WTC11 (cell line): ENCODE results near the gene ANKRD29. TPM values are rescaled to one million over a fixed set of nuclear protein-coding genes. Genes with fewer than 3 reads are reported as not detected.

ENCODE experiments used
- ATAC-seq: fragments of 200-7000 bp; cut with Tn5 transposase; 2 replicates; pipeline ENCODE4 v1.10.0; 2021; ENCODE audit warnings: mild to moderate bottlenecking, moderate library complexity
- CTCF ChIA-PET: fragments of 300-600 bp; sonication (Branson Sonifier 250); formaldehyde crosslinking; loops from one replicate; lab custom pipeline; 2021; ENCODE audit warnings: antibody characterized with exemption; lab: Charles Lee
- POLR2A ChIA-PET: fragments of 350-600 bp; sonication (Branson Sonifier 250); formaldehyde crosslinking; loops from one replicate; lab custom pipeline; 2021; ENCODE audit warnings: antibody characterized with exemption; lab: Charles Lee
- DNase-seq: peaks from one replicate; pipeline ENCODE4 v3.0.0; 2021; ENCODE audit warnings: low spot score
- H3K27ac Mint-ChIP-seq: 2 replicates; pipeline ENCODE4 v1.8.0; 2021; ENCODE audit warnings: mixed read lengths
- H3K27me3 Mint-ChIP-seq: 2 replicates; pipeline ENCODE4 v1.8.0; 2021; ENCODE audit warnings: low read depth, mild to moderate bottlenecking, moderate library complexity, mixed read lengths
- H3K36me3 Mint-ChIP-seq: 2 replicates; pipeline ENCODE4 v1.8.0; 2021; ENCODE audit warnings: mixed read lengths
- H3K4me1 Mint-ChIP-seq: 2 replicates; pipeline ENCODE4 v1.8.0; 2022; ENCODE audit warnings: mixed read lengths
- H3K4me3 Mint-ChIP-seq: 2 replicates; pipeline ENCODE4 v1.8.0; 2021; ENCODE audit warnings: mild to moderate bottlenecking, moderate library complexity, mixed read lengths
- H3K9me3 Mint-ChIP-seq: 2 replicates; pipeline ENCODE4 v1.8.0; 2021; ENCODE audit warnings: mixed read lengths
- AR ChIP-seq: fragments of 250-450 bp; sonication (Bioruptor Pico); IDR thresholded peaks from 2 replicates; pipeline ENCODE4 v1.9.0; 2021; ENCODE audit warnings: mild to moderate bottlenecking
- ARID4B ChIP-seq: sonication (generic); formaldehyde crosslinking; IDR thresholded peaks from 2 replicates; pipeline ENCODE4 v1.8.0; 2023; ENCODE audit warnings: missing genetic modification reagents, mild to moderate bottlenecking, borderline replicate concordance
- CREB1 ChIP-seq: sonication (generic); formaldehyde crosslinking; IDR thresholded peaks from 2 replicates; pipeline ENCODE4 v1.8.0; 2023; ENCODE audit warnings: mild to moderate bottlenecking, missing genetic modification reagents
- JUN ChIP-seq: sonication (generic); formaldehyde crosslinking; IDR thresholded peaks from 2 replicates; pipeline ENCODE4 v1.8.0; 2023; ENCODE audit warnings: mild to moderate bottlenecking, missing genetic modification reagents
- NFATC4 ChIP-seq: fragments of 250-450 bp; sonication (Bioruptor Pico); IDR thresholded peaks from 2 replicates; pipeline ENCODE4 v1.9.0; 2021; ENCODE audit warnings: mild to moderate bottlenecking
- NR2C2 ChIP-seq: sonication (generic); formaldehyde crosslinking; IDR thresholded peaks from 2 replicates; pipeline ENCODE4 v1.8.0; 2022; ENCODE audit warnings: mild to moderate bottlenecking, missing genetic modification reagents
- PREB ChIP-seq: sonication (generic); formaldehyde crosslinking; IDR thresholded peaks from 2 replicates; pipeline ENCODE4 v1.8.1; 2022; ENCODE audit warnings: mild to moderate bottlenecking, missing genetic modification reagents, moderate library complexity, borderline replicate concordance
- USF1 ChIP-seq: sonication (generic); formaldehyde crosslinking; IDR thresholded peaks from 2 replicates; pipeline ENCODE4 v1.8.0; 2022; ENCODE audit warnings: mild to moderate bottlenecking, missing genetic modification reagents
- ZMAT4 ChIP-seq: fragments of 250-450 bp; sonication (Bioruptor Pico); IDR thresholded peaks from 2 replicates; pipeline ENCODE4 v1.9.0; 2021; ENCODE audit warnings: mild to moderate bottlenecking
- ZNF416 ChIP-seq: fragments of 250-450 bp; sonication (Bioruptor Pico); IDR thresholded peaks from 2 replicates; pipeline ENCODE4 v1.9.0; 2021; ENCODE audit warnings: mild to moderate bottlenecking, inconsistent platforms
- ZNF512 ChIP-seq: sonication (generic); formaldehyde crosslinking; IDR thresholded peaks from 2 replicates; pipeline ENCODE4 v1.8.1; 2022; ENCODE audit warnings: missing genetic modification reagents, borderline replicate concordance
- ZSCAN18 ChIP-seq: fragments of 250-450 bp; sonication (Bioruptor Pico); IDR thresholded peaks from 2 replicates; pipeline ENCODE4 v2.1.2; 2022; ENCODE audit warnings: mild to moderate bottlenecking, moderate library complexity
- total RNA-seq: library from RNA; stranded (reverse); gene quantifications from 3 replicates; pipeline ENCODE4 v1.2.3, GENCODE V29; 2021

Gene ANKRD29
- total RNA-seq, 1 experiment from 2014 or later = 4.9 TPM

GRCh38 chr18:23572012-23572411, 90.7 kb downstream of the ANKRD29 start (continued):
- TF ChIP-seq AR (CRISPR knock-in tag) (no peak), PREB (CRISPR knock-in tag) (no peak)
- TF ChIP-seq, all 79 proteins: peak for 0

GRCh38 chr18:23570912-23571504, 91.7 kb downstream of the ANKRD29 start:
- Mint-ChIP-seq H3K4me1 (peaks cover 16% of the 10 kb centered on the region), H3K36me3 (peaks cover 50% of the 10 kb centered on the region), H3K4me3 (no peak overlapping the region), H3K27ac (no peak overlapping the region; the same call in 1 of the 2 replicates), H3K27me3 (no peaks in the 10 kb centered on the region), H3K9me3 (no peaks in the 10 kb centered on the region)
- ChIA-PET POLR2A (no interaction called here), CTCF (interaction anchor here (1.1 kb wide), 1 partner anchor 132 kb away, joined by 4 read pairs; no protein-coding TSS in a partner anchor)
- TF ChIP-seq NR2C2 (CRISPR knock-in tag) (no peak), ZNF416 (CRISPR knock-in tag) (no peak), ZSCAN18 (CRISPR knock-in tag) (no peak), JUN (no peak), ARID4B (CRISPR knock-in tag) (no peak), NFATC4 (CRISPR knock-in tag) (no peak), CREB1 (no peak), ZNF512 (CRISPR knock-in tag) (no peak), USF1 (CRISPR knock-in tag) (no peak), ZMAT4 (CRISPR knock-in tag) (no peak)
- DNase-seq (no peak), ATAC-seq (no peak)
